Fibroblast of mammary gland (primary cell): ENCODE measurements around the gene GPD2.
"Not testable (repeated sequence)": the region's sequence is repeated elsewhere in the genome, so short reads cannot be mapped to it uniquely, and the experiment has no call there.

Experiments
- DNase-seq: peaks from one replicate; pipeline ENCODE4 v3.0.0-alpha.2; 2010; ENCODE audit warnings: low read depth
- H3K4me3 ChIP-seq: 2 replicates; pipeline ENCODE4 v1.5.1; 2011; ENCODE audit warnings: low read depth, mild to moderate bottlenecking, low read length, moderate library complexity; ENCODE audit not compliant: control insufficient read depth
- TF ChIP-seq, protein P1 (sequence below): conservative IDR thresholded peaks from 2 replicates; pipeline ENCODE4 v1.5.1; 2011; ENCODE audit warnings: low read depth, low read length, inconsistent platforms; ENCODE audit not compliant: control insufficient read depth, insufficient read depth

The GPD2 gene

GRCh38 chr2:156601855-156602551 is 165.8 kb downstream of the GPD2 start:
- H3K4me3 ChIP-seq = no peak overlapping the region
- TF ChIP-seq, protein P1, sequence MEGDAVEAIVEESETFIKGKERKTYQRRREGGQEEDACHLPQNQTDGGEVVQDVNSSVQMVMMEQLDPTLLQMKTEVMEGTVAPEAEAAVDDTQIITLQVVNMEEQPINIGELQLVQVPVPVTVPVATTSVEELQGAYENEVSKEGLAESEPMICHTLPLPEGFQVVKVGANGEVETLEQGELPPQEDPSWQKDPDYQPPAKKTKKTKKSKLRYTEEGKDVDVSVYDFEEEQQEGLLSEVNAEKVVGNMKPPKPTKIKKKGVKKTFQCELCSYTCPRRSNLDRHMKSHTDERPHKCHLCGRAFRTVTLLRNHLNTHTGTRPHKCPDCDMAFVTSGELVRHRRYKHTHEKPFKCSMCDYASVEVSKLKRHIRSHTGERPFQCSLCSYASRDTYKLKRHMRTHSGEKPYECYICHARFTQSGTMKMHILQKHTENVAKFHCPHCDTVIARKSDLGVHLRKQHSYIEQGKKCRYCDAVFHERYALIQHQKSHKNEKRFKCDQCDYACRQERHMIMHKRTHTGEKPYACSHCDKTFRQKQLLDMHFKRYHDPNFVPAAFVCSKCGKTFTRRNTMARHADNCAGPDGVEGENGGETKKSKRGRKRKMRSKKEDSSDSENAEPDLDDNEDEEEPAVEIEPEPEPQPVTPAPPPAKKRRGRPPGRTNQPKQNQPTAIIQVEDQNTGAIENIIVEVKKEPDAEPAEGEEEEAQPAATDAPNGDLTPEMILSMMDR = no peak
- DNase-seq = peak; percentile 5

DNA sequence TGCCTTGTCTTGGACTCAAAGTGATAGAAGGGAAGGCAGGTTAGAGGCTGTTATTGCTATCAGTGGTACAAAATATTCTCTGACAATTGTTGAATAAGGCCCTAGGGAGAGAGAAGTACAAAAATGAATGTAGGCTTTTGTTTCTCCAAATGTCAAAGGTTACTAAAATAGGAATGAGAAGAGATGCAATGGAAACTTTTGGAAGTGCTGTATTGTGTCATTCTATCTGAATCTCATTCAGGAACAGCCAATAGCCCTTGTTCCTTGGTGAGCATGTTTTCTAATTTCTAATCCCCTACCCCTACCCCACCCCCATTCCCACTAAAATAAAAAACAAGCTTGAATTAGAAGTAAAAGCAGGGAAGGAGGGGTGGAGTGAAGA is 166.4 kb downstream of the GPD2 start:
- TF ChIP-seq, protein P1 = no peak
- no peak for DNase-seq
- H3K4me3 ChIP-seq = no peak overlapping the region

GRCh38 chr2:156615836-156616322 is 179.7 kb downstream of the GPD2 start:
- H3K4me3 ChIP-seq = no peak overlapping the region
- no peak for DNase-seq
- TF ChIP-seq, protein P1 = no peak

- not testable (repeated sequence) for DNase-seq, H3K4me3 ChIP-seq
These were observed 181.9 kb downstream of the GPD2 start for GRCh38 chr2:156618071-156618470.

- no peak for DNase-seq
- no peak overlapping the region for H3K4me3 ChIP-seq
- TF ChIP-seq, protein P1 = no peak
These were observed 182.9 kb downstream of the GPD2 start for GRCh38 chr2:156619021-156619539.

- H3K4me3 ChIP-seq = no peak overlapping the region
- DNase-seq = no peak
- TF ChIP-seq, protein P1 = no peak
These were observed 186.3 kb downstream of the GPD2 start for GRCh38 chr2:156622491-156622890.

GRCh38 chr2:156625360-156626170 is 189.4 kb downstream of the GPD2 start:
- TF ChIP-seq, protein P1 = no peak
- no peak overlapping the region for H3K4me3 ChIP-seq
- DNase-seq = peak; percentile 15
